Psoas muscle (tissue), 8 donors: ENCODE measurements around the gene TSSC4. TPM values are rescaled to one million over a fixed set of nuclear protein-coding genes. Genes with fewer than 3 reads are reported as not detected.

Source experiments
- ATAC-seq, 4 donors: fragments of 200-7000 bp; cut with Tn5 transposase; one replicate each; pipeline ENCODE4 v1.9.1; 2020; ENCODE audit warnings: moderate library complexity in 3 of 4, mild to moderate bottlenecking in 2 of 4
- DNase-seq, 2 donors: peaks; one replicate each; pipeline ENCODE4 v3.0.0-alpha.2; 2020
- H3K27ac ChIP-seq: fragments of 200-600 bp; one replicate; pipeline ENCODE4 v1.8.0; 2022
- H3K27me3 ChIP-seq, 3 donors: fragments of 200-600 bp in 1 of 3; one replicate each; pipeline versions ENCODE4 v1.6.1 to v1.8.0; 2013 to 2022; ENCODE audit warnings: low read length in 2 of 3, mild to moderate bottlenecking in 2 of 3, moderate library complexity in 1 of 3; ENCODE audit not compliant: insufficient read depth in 3 of 3
- H3K36me3 ChIP-seq, 2 donors: fragments of 200-600 bp in 1 of 2; one replicate each; pipeline versions ENCODE4 v1.6.1 to v1.8.0; 2013 to 2022; ENCODE audit warnings: low read depth in 1 of 2, mild to moderate bottlenecking in 1 of 2, moderate library complexity in 1 of 2; ENCODE audit not compliant: insufficient read depth in 1 of 2
- H3K4me1 ChIP-seq: fragments of 200-600 bp; one replicate; pipeline ENCODE4 v1.8.0; 2022
- H3K4me3 ChIP-seq: fragments of 200-600 bp; one replicate; pipeline ENCODE4 v1.8.0; 2022; ENCODE audit warnings: mild to moderate bottlenecking
- H3K9me3 ChIP-seq: fragments of 200-600 bp; one replicate; pipeline ENCODE4 v1.8.0; 2022
- WGBS, 3 donors: extraction: QIAGEN DNeasy Blood & Tissue Kit; methylation state at CpG; one replicate each; pipeline versions ENCODE4 v1.1.6 to v1.1.7; 2013; 5-methylcytosine and 5-hydroxymethylcytosine counted together
- intact Hi-C, 2 donors: fragments of 100-400 bp; cut with DNase I; formaldehyde crosslinking; loops; one replicate each; pipeline versions ENCODE4 v1.11.0 to v1.14.2; 2022
- polyA plus RNA-seq, 3 donors: library from polyadenylated mRNA; stranded (reverse); fragments of 200-250 nt; gene quantifications; one replicate each; pipeline ENCODE4 v1.2.3, GENCODE V29; 2013
- total RNA-seq, 4 donors: library from RNA; stranded (reverse); fragmentation: NEBNext Ultra II Directional in 2 of 4; extraction: Animal tissue kit (Norgen Biotek cat#: 25700) in 2 of 4; gene quantifications; one replicate each; pipeline versions ENCODE4 v1.2.1 to v1.2.4, GENCODE V29; 2021 to 2023
- TF ChIP-seq, protein P1 (sequence below): fragments of 200-600 bp; IDR thresholded peaks from one replicate; pipeline ENCODE4 v1.8.0; 2022; ENCODE audit warnings: antibody characterized with exemption
- donor health status: healthy with polysubstance abuse.
- donor health status: DM: no; HTN: no; CAD: no; lungs with moderate emphysema.
- donor health status: Bipolar disorder and iron deficiency.
- donor health status: healthy.
- donor health status: DM: yes; HTN: yes; CAD: no.
- donor health status: DM: no; HTN: no; CAD: no.
- donor health status: DM: no; HTN: no; CAD: no.
- donor health status: DM: yes; HTN: yes; CAD: no.

Gene TSSC4
- total and polyA plus RNA-seq, 7 donors, result 43.4 to 114 (median 65.5) TPM

DNA sequence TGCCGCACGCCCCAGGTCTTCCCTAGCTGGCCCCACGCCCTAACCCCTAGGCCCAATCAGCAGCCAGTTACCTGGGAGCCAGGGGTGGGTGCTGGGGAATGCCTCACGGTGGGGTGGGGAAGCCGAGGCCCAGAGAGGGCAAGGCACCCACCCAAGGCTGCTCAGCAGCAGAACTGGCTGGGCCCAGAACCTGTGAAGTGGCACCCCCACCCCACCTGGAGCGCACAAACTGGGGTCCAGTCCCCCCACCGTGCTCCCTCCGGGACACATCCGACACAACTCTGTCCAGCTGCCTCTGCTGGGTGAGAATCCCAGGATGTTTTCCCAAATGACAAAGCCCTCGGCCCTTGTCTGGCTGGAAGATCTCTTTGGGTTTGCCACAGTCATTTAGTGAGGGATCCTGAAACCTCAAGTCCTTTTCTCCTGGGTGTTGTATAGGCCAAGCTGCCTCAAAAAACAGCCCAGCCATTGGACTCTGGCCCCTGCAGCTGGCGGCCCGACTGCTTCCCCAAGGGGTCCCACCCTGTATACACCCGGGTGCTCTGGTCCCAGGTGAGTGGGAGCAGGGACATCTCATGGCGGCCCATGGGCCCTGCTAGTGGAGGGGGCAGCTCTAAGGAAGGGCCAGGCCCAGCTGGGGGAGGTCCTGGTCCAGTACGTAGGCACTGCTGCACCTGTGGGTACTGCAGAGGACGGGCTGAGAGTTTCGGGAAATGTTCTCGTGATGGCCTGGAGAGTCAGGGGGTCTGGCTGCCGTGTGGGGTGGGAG lies 20.9 kb downstream of the TSSC4 start:
- intact Hi-C loops, result loop anchor here (1.0 to 10.0 kb wide), 3 partner anchors 224 to 473 kb away; no protein-coding TSS in a partner anchor
- Histone ChIP-seq H3K27ac (no peak overlapping the region), H3K27me3 (peaks cover 0 to 6% (median 2%) of the 10 kb centered on the region in 3 donors), H3K36me3 (no peaks in the 10 kb centered on the region), H3K4me3 (no peak overlapping the region), H3K9me3 (no peaks in the 10 kb centered on the region), H3K4me1 (no peaks in the 10 kb centered on the region)
- WGBS, 3 donors, result 64 to 70% (median 67%) methylated on average over 18 to 19 of the region's 19 CpGs
- TF ChIP-seq, protein P1, sequence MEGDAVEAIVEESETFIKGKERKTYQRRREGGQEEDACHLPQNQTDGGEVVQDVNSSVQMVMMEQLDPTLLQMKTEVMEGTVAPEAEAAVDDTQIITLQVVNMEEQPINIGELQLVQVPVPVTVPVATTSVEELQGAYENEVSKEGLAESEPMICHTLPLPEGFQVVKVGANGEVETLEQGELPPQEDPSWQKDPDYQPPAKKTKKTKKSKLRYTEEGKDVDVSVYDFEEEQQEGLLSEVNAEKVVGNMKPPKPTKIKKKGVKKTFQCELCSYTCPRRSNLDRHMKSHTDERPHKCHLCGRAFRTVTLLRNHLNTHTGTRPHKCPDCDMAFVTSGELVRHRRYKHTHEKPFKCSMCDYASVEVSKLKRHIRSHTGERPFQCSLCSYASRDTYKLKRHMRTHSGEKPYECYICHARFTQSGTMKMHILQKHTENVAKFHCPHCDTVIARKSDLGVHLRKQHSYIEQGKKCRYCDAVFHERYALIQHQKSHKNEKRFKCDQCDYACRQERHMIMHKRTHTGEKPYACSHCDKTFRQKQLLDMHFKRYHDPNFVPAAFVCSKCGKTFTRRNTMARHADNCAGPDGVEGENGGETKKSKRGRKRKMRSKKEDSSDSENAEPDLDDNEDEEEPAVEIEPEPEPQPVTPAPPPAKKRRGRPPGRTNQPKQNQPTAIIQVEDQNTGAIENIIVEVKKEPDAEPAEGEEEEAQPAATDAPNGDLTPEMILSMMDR, result no peak
- DNase-seq, result peak in 1 of 2 donors; percentile 45
- no peak for ATAC-seq

- intact Hi-C loops, result loop anchor here (1.0 to 10.0 kb wide), 3 partner anchors 225 to 473 kb away; no protein-coding TSS in a partner anchor
These were observed 21.4 kb downstream of the TSSC4 start for GRCh38 chr11:2421996-2422395.

GRCh38 chr11:2422461-2423156 lies 22.1 kb downstream of the TSSC4 start:
- DNase-seq (peak in 1 of 2 donors; percentile 49), ATAC-seq (no peak)
- TF ChIP-seq, protein P1, result no peak
- no peaks in the 10 kb centered on the region for H3K9me3 ChIP-seq
- no peaks in the 10 kb centered on the region for H3K4me1 ChIP-seq
- 73 to 82% (median 79%) methylated on average over 13 to 14 of the region's 14 CpGs for WGBS, 3 donors
- H3K4me3 ChIP-seq, result no peak overlapping the region
- intact Hi-C loops, result loop anchor here in 1 of 2 donors (5.0 to 10.0 kb wide), 2 partner anchors 225 to 472 kb away; no protein-coding TSS in a partner anchor
- no peak overlapping the region for H3K27ac ChIP-seq
- peaks cover 0 to 6% (median 2%) of the 10 kb centered on the region in 3 donors for H3K27me3 ChIP-seq
- H3K36me3 ChIP-seq, result no peaks in the 10 kb centered on the region

More at GRCh38 chr11:2421996-2422395, 21.4 kb downstream of the TSSC4 start:
- DNase-seq (peak in 1 of 2 donors; percentile 48), ATAC-seq (no peak)
- no peaks in the 10 kb centered on the region for H3K4me1 ChIP-seq
- H3K9me3 ChIP-seq, result no peaks in the 10 kb centered on the region
- no peak overlapping the region for H3K4me3 ChIP-seq
- TF ChIP-seq, protein P1, result no peak
- H3K27me3 ChIP-seq, result peaks cover 0 to 6% (median 2%) of the 10 kb centered on the region in 3 donors
- H3K36me3 ChIP-seq, result no peaks in the 10 kb centered on the region
- WGBS, 3 donors, result 83 to 88% (median 85%) methylated on average over 17 of the region's 17 CpGs
- H3K27ac ChIP-seq, result no peak overlapping the region

- intact Hi-C loops, result loop anchor here in 1 of 2 donors (5.0 to 10.0 kb wide), 2 partner anchors 226 to 471 kb away; no protein-coding TSS in a partner anchor
- TF ChIP-seq, protein P1, result no peak
- no peaks in the 10 kb centered on the region for H3K4me1 ChIP-seq
- H3K27me3 ChIP-seq, result peaks cover 0 to 6% (median 2%) of the 10 kb centered on the region in 3 donors
- H3K9me3 ChIP-seq, result no peaks in the 10 kb centered on the region
- no peak for ATAC-seq
- H3K4me3 ChIP-seq, result no peak overlapping the region
- WGBS, 3 donors, result 68 to 72% (median 71%) methylated on average over 25 to 26 of the region's 26 CpGs
- H3K36me3 ChIP-seq, result no peaks in the 10 kb centered on the region
- DNase-seq, result peak in 1 of 2 donors; percentile 52
- no peak overlapping the region for H3K27ac ChIP-seq
These were observed 22.8 kb downstream of the TSSC4 start for GRCh38 chr11:2423157-2424025.
